NT2/D1 (cell line): Measurements from ENCODE around the gene PARP3.

Source experiments
- DNase-seq: peaks from one replicate; pipeline ENCODE4 v3.0.0-alpha.2; 2011; ENCODE audit warnings: low read depth, low spot score
- H3K27me3 ChIP-seq: 2 replicates; pipeline ENCODE4 v1.6.0; 2011; ENCODE audit warnings: mild to moderate bottlenecking; ENCODE audit not compliant: insufficient read length, insufficient read depth
- H3K36me3 ChIP-seq: 2 replicates; pipeline ENCODE4 v1.6.1; 2011; ENCODE audit warnings: mild to moderate bottlenecking, low read length, mixed read lengths; ENCODE audit not compliant: insufficient read depth, insufficient read length
- H3K4me1 ChIP-seq: 2 replicates; pipeline ENCODE4 v1.5.1; 2011; ENCODE audit not compliant: insufficient read depth, insufficient read length
- H3K4me3 ChIP-seq: 2 replicates; pipeline ENCODE4 v1.5.1; 2011; ENCODE audit warnings: low read depth; ENCODE audit not compliant: insufficient read length
- H3K9ac ChIP-seq: 2 replicates; pipeline ENCODE4 v1.6.0; 2011; ENCODE audit warnings: low read depth; ENCODE audit not compliant: insufficient read length
- H3K9me3 ChIP-seq: 2 replicates; pipeline ENCODE4 v1.5.1; 2011; ENCODE audit warnings: mild to moderate bottlenecking, low read length; ENCODE audit not compliant: insufficient read depth
- SUZ12 ChIP-seq: IDR thresholded peaks from 2 replicates; pipeline ENCODE4 v1.6.1; 2011; ENCODE audit not compliant: insufficient read length, insufficient read depth; ENCODE audit errors: extremely low read depth
- YY1 ChIP-seq: IDR thresholded peaks from 2 replicates; pipeline ENCODE4 v1.6.1; 2011; ENCODE audit not compliant: insufficient read length, insufficient read depth
- ZNF274 ChIP-seq: IDR thresholded peaks from 2 replicates; pipeline ENCODE4 v1.6.1; 2011; ENCODE audit warnings: mild to moderate bottlenecking, low read depth, low read length

The PARP3 gene

DNA sequence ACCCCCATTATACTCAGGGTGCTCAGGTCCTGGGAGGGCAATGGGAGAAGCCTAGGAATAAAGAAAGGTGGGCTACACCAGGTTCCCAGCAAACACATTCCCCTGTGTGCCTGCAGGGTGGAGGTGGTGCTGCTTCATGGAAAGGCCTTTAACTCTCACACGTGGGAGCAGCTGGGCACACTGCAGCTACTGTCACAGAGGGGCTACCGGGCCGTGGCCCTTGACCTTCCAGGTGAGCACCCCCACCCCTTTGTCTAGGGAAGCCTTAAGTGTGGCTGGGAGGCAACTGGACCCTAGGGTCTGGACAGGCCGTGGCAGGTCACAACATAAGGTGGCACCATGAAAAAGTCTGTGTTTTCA lies 36.0 kb downstream of the PARP3 start:
- no peak for TF ChIP-seq ZNF274
- TF ChIP-seq SUZ12, result no peak
- TF ChIP-seq YY1, result no peak
- H3K4me1 ChIP-seq, result peaks cover 18% of the 10 kb centered on the region
- peaks cover 26% of the 10 kb centered on the region for H3K27me3 ChIP-seq
- no peak overlapping the region for H3K9ac ChIP-seq
- H3K9me3 ChIP-seq, result no peaks in the 10 kb centered on the region
- no peak overlapping the region for H3K4me3 ChIP-seq
- DNase-seq, result no peak
- no peaks in the 10 kb centered on the region for H3K36me3 ChIP-seq

- H3K4me1 ChIP-seq, result peaks cover 18% of the 10 kb centered on the region
- H3K27me3 ChIP-seq, result peaks cover 15% of the 10 kb centered on the region
- DNase-seq, result no peak
- no peak overlapping the region for H3K9ac ChIP-seq
- H3K36me3 ChIP-seq, result no peaks in the 10 kb centered on the region
- H3K4me3 ChIP-seq, result no peak overlapping the region
- no peaks in the 10 kb centered on the region for H3K9me3 ChIP-seq
- no peak for TF ChIP-seq ZNF274
- TF ChIP-seq SUZ12, result no peak
- TF ChIP-seq YY1, result no peak
These were observed 38.1 kb downstream of the PARP3 start for GRCh38 chr3:51980253-51980652.

- Histone ChIP-seq H3K27me3 (no peaks in the 10 kb centered on the region), H3K36me3 (no peaks in the 10 kb centered on the region), H3K4me3 (peak overlapping the region; percentile 34), H3K9ac (peak overlapping the region; percentile 58), H3K9me3 (no peaks in the 10 kb centered on the region), H3K4me1 (peaks cover 19% of the 10 kb centered on the region)
- no peak for DNase-seq
- TF ChIP-seq ZNF274, result no peak
- no peak for TF ChIP-seq YY1
- TF ChIP-seq SUZ12, result no peak
These were observed 40.2 kb downstream of the PARP3 start for GRCh38 chr3:51982352-51982837.

GRCh38 chr3:51982838-51983577 lies 40.8 kb downstream of the PARP3 start, which contains the start of gene ACY1:
ACY1 (plus strand) TSS chr3:51983535; CDS start chr3:51984065, 530 bp downstream.
- DNase-seq, result no peak
- Histone ChIP-seq H3K36me3 (no peaks in the 10 kb centered on the region), H3K4me1 (peaks cover 19% of the 10 kb centered on the region), H3K9me3 (no peaks in the 10 kb centered on the region), H3K4me3 (peak within 1 kb of the TSS; percentile 34), H3K27me3 (no peaks in the 10 kb centered on the region), H3K9ac (peak within 1 kb of the TSS; percentile 58)
- TF ChIP-seq YY1, result no peak
- no peak for TF ChIP-seq ZNF274
- TF ChIP-seq SUZ12, result no peak

DNA sequence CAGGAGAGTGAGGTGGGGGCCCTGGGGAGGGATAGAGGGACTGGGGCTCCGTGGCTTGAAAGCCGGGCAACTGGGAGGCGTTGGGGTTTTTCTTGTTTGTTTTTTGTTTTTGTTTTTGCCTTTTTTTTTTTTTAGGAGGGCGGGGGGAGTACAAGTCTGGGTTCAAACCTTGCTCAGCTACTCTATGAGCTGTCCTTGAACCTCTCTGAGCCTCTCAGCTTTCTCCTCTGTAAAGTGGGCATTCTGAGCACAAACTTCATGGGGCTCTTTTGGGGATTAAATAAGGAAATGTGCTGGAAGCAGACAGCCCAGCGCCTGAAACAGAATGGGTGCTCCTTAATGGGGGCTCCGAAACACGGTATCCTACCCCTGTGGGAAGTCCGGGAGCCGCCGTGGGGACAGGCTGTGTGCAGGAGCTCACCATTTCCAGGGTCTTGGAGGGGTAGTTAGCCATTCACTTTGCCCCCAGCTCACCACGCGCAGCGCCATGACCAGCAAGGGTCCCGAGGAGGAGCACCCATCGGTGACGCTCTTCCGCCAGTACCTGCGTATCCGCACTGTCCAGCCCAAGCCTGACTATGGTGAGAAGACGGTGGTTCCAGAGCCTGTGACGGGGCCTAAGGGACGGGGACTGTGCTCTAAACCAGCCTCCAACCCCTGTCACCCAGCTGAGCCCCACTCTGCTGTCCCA lies 41.6 kb downstream of the PARP3 start:
- TF ChIP-seq SUZ12, result no peak
- no peak for TF ChIP-seq YY1
- no peaks in the 10 kb centered on the region for H3K36me3 ChIP-seq
- no peaks in the 10 kb centered on the region for H3K27me3 ChIP-seq
- H3K9ac ChIP-seq, result peak overlapping the region; percentile 58
- no peaks in the 10 kb centered on the region for H3K9me3 ChIP-seq
- H3K4me1 ChIP-seq, result peaks cover 23% of the 10 kb centered on the region
- peak overlapping the region; percentile 34 for H3K4me3 ChIP-seq
- DNase-seq, result no peak

DNA sequence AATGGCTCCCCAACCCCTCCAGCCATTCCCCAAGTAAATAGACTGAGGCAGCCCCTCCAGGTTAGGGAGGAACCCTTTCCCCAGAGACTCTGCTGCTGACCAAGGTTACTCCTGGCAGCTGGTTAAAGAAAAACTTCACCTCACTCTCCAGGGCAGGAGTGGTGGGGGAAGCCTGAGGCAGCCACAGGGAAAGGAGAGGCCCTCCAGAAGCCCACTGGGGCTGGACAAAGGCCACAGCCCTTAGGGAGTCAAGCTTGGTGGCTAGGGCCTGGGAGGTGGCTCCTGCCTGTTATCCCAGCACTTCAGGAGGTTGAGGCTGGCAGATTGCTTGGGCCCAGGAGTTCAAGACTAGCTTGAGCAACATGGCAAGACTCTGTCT lies 42.1 kb downstream of the PARP3 start:
- Histone ChIP-seq H3K4me1 (peaks cover 26% of the 10 kb centered on the region), H3K4me3 (peak overlapping the region; percentile 34), H3K27me3 (no peaks in the 10 kb centered on the region), H3K36me3 (peaks cover 2% of the 10 kb centered on the region), H3K9me3 (no peaks in the 10 kb centered on the region), H3K9ac (peak overlapping the region; percentile 58)
- DNase-seq, result no peak
- TF ChIP-seq ZNF274 (no peak), YY1 (no peak), SUZ12 (no peak)

DNA sequence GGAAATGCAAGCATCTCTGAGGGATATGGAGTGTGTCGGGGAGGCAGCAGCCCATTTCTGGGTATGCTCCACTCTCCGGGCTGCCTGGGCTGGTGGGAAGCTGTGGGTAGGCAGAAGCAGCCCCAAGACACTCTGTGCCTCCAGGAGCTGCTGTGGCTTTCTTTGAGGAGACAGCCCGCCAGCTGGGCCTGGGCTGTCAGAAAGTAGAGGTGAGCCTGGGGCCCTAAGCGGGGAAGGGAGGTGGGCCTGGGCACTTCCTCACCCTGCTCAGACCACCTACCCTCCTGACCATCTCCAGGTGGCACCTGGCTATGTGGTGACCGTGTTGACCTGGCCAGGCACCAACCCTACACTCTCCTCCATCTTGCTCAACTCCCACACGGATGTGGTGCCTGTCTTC lies 42.9 kb downstream of the PARP3 start:
- no peak for TF ChIP-seq SUZ12
- no peak for TF ChIP-seq ZNF274
- TF ChIP-seq YY1, result no peak
- Histone ChIP-seq H3K9ac (no peak overlapping the region), H3K36me3 (peaks cover 4% of the 10 kb centered on the region), H3K4me3 (no peak overlapping the region), H3K4me1 (peaks cover 30% of the 10 kb centered on the region), H3K9me3 (no peaks in the 10 kb centered on the region), H3K27me3 (no peaks in the 10 kb centered on the region)
- no peak for DNase-seq
